Astrocyte of the cerebellum (primary cell): ENCODE data around the gene SETBP1.

Experiments
- DNase-seq: peaks from one replicate; pipeline ENCODE4 v3.0.0-alpha.2; 2011; ENCODE audit warnings: low read depth
- H3K4me3 ChIP-seq: 2 replicates; pipeline ENCODE4 v1.5.1; 2011; ENCODE audit warnings: mild to moderate bottlenecking, low read depth, low read length, moderate library complexity
- CTCF ChIP-seq: IDR thresholded peaks from 2 replicates; pipeline ENCODE4 v1.5.1; 2012; ENCODE audit warnings: low read length, low read depth, moderate library complexity, mild to moderate bottlenecking; ENCODE audit errors: missing control alignments
- in situ Hi-C: cut with HindIII; loops from 2 replicates; pipeline ENCODE4 v1.10.0; 2017; ENCODE audit warnings: low sequenced_read_pairs

The SETBP1 gene

GRCh38 chr18:44883671-44884070 is 203.0 kb downstream of the SETBP1 start:
- TF ChIP-seq CTCF, result no peak
- no peak overlapping the region for H3K4me3 ChIP-seq
- in situ Hi-C loops, result no loop called here
- DNase-seq, result no peak

GRCh38 chr18:44884431-44884830 is 203.7 kb downstream of the SETBP1 start:
- in situ Hi-C loops, result no loop called here
- no peak overlapping the region for H3K4me3 ChIP-seq
- TF ChIP-seq CTCF, result no peak
- DNase-seq, result no peak

GRCh38 chr18:44885507-44885906 is 204.8 kb downstream of the SETBP1 start:
- H3K4me3 ChIP-seq, result no peak overlapping the region
- in situ Hi-C loops, result no loop called here
- no peak for TF ChIP-seq CTCF
- DNase-seq, result no peak

- TF ChIP-seq CTCF, result no peak
- H3K4me3 ChIP-seq, result no peak overlapping the region
- no peak for DNase-seq
- in situ Hi-C loops, result no loop called here
Measured at GRCh38 chr18:44887227-44887631, 206.5 kb downstream of the SETBP1 start.

DNA sequence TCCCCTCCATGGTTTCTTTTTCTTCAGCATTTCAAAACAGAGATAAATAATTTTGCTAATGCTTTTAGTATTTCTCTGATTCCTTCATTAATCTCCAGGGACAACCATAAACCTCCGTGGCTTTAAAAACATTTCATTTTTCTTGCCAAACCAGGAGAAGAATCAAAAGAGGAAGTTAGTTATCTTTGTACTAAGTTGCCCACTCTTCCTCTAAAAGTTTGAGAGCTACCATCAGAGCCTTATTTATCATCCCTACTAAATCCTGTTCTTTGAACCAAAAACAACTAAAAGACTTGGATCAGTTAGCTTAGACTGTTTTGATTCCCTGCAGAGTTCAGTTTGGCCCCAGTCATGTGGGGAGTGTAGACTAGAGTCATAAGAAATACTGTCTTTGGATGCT is 208.4 kb downstream of the SETBP1 start:
- TF ChIP-seq CTCF, result no peak
- DNase-seq, result no peak
- in situ Hi-C loops, result no loop called here
- H3K4me3 ChIP-seq, result no peak overlapping the region

- no peak for TF ChIP-seq CTCF
- no peak for DNase-seq
- H3K4me3 ChIP-seq, result no peak overlapping the region
- in situ Hi-C loops, result no loop called here
Measured at GRCh38 chr18:44893045-44893706, 212.5 kb downstream of the SETBP1 start.
